ENCODE measurements around the gene HLA-DPB1. TPM values are rescaled to one million over a fixed set of nuclear protein-coding genes. Genes with fewer than 3 reads are reported as not detected.
A peak's percentile ranks its signal among the peaks of the same experiment; 100 is the strongest.

HLA-DPB1 gene
- polyA plus RNA-seq, 2 donors, result 8.7 to 39.1 TPM

DNA sequence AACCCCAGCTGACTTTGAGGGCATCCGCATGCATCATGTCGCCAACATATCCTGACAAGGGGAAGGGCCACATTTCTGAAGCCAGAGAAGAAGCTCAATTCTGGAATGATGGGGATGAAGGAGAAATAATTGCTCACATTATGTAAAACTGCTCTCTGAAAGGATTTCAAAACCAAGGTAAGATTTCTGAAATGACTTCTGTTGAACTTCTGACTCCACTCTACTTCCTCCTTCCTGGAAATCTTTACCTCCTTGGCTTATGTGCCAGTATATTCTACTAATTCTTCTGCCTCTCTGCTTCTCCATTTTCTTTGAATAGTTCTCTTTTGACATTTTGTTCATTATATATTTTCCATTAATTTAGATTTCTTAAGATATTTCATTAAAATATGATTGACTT lies 31.9 kb downstream of the HLA-DPB1 start:
- no peak overlapping the region for H3K4me3 ChIP-seq (ENCODE audit: low read depth in 1 of 2, low read length in 2 of 2)
- H3K27ac ChIP-seq (ENCODE audit: low read depth in 2 of 2, low read length in 1 of 2), result peak overlapping the region; percentile 38 to 82
- no peaks in the 10 kb centered on the region for H3K9me3 ChIP-seq (ENCODE audit: control insufficient read depth in 2 of 2, insufficient read depth in 1 of 2, low read depth in 1 of 2, low read length in 1 of 2)
- H3K27me3 ChIP-seq (ENCODE audit: control insufficient read depth in 1 of 2, insufficient read depth in 2 of 2, low read length in 2 of 2), result no peaks in the 10 kb centered on the region
- WGBS, 2 donors, result 60 to 93% methylated on average over 2 of the region's 2 CpGs
- H3K4me1 ChIP-seq (ENCODE audit: control insufficient read depth in 2 of 2, insufficient read depth in 2 of 2, low read length in 1 of 2), result peaks cover 0 to 5% of the 10 kb centered on the region in 2 donors
- H3K36me3 ChIP-seq (ENCODE audit: control insufficient read depth in 2 of 2, insufficient read depth in 2 of 2, low read length in 1 of 2), result no peaks in the 10 kb centered on the region

DNA sequence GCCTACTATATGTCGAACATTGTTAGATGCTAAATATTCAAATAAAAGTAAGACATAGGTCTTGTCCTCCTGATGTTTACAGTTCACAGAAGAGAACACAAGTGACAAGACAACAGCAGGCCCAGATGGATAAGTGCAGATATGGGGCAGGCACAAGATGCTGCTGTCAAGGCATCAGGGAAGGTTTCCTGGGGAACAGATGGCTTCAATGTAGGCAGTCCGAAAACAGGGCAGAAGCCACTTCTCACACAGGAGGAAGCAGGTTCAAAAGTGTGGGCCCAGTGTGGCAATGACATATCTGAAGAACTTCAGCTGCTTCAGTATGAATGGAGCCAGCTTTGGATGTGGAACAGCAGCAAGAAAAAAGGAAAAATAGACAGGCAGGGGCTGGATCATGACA lies 32.5 kb downstream of the HLA-DPB1 start:
- Histone ChIP-seq H3K9me3 (ENCODE audit: control insufficient read depth in 2 of 2, insufficient read depth in 1 of 2, low read depth in 1 of 2, low read length in 1 of 2) (no peaks in the 10 kb centered on the region), H3K4me3 (ENCODE audit: low read depth in 1 of 2, low read length in 2 of 2) (no peak overlapping the region), H3K27ac (ENCODE audit: low read depth in 2 of 2, low read length in 1 of 2) (no peak overlapping the region), H3K27me3 (ENCODE audit: control insufficient read depth in 1 of 2, insufficient read depth in 2 of 2, low read length in 2 of 2) (no peaks in the 10 kb centered on the region), H3K4me1 (ENCODE audit: control insufficient read depth in 2 of 2, insufficient read depth in 2 of 2, low read length in 1 of 2) (peaks cover 0 to 5% of the 10 kb centered on the region in 2 donors), H3K36me3 (ENCODE audit: control insufficient read depth in 2 of 2, insufficient read depth in 2 of 2, low read length in 1 of 2) (no peaks in the 10 kb centered on the region)
- WGBS, 2 donors, result 78% methylated on average over 2 of the region's 2 CpGs

DNA sequence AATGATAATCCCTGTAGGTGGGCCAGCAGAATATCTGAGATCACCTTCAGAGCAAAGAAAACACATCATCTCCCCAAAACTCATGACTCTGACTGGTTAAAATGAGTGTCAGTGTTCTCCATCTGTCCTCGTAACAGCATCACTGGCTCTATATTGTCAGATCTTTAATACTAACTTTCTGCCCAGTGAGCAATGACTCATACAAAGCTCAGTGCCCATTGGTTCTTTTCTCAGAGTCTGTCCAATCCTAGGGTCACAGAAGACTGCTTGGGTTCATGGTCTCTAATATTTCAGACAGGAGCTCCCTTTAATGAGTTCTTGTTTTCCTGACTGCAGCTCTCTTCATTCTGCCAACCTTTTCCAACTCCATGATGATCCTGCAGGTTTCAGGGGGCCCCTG lies 36.4 kb downstream of the HLA-DPB1 start:
- Histone ChIP-seq H3K4me3 (ENCODE audit: low read depth in 1 of 2, low read length in 2 of 2) (no peak overlapping the region), H3K27ac (ENCODE audit: low read depth in 2 of 2, low read length in 1 of 2) (no peak overlapping the region), H3K36me3 (ENCODE audit: control insufficient read depth in 2 of 2, insufficient read depth in 2 of 2, low read length in 1 of 2) (no peaks in the 10 kb centered on the region), H3K9me3 (ENCODE audit: control insufficient read depth in 2 of 2, insufficient read depth in 1 of 2, low read depth in 1 of 2, low read length in 1 of 2) (no peaks in the 10 kb centered on the region), H3K27me3 (ENCODE audit: control insufficient read depth in 1 of 2, insufficient read depth in 2 of 2, low read length in 2 of 2) (peaks cover 0 to 7% of the 10 kb centered on the region in 2 donors), H3K4me1 (ENCODE audit: control insufficient read depth in 2 of 2, insufficient read depth in 2 of 2, low read length in 1 of 2) (no peaks in the 10 kb centered on the region)
- WGBS, 2 donors, result 18 to 29% methylated on average over 1 of the region's 1 CpG

DNA sequence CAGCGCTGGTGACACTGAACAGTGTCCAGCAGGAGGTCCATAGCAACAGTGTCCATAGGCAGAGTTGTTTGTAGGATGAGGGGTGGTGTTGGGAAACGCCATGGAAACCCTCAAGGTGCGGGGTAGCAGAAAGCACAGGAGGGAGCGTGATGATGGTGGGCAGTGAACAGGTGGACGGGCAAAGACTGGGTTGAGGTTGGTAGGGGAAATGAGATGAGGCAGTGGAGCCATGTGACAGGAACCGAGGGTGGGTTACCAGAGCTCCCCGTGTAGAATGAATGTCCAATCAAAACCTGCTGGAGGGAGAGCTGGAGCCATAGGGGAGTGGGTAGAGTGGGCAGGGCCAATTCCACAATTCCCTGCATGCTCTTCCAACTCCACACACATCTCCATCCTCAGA lies 38.0 kb downstream of the HLA-DPB1 start:
- WGBS, 2 donors, result 59 to 69% methylated on average over 7 of the region's 7 CpGs

DNA sequence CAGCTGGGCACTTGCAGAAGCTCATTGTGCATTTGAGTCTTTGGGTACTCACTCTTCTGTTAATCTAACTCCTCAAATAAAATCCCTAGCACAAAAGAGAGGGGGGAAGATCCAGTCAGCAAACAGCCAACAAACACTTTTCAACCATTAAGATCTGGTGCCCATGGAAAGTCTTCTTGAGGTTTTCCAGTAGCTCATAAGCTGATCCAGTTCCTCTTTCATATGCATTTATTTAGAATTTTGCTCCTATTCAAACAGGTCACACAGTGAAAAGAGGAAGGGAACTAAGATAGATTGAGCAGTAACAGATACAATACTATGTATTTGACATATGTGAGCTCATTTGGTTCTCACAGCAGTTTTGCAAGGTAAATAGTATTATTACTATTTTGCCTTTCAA lies 38.6 kb downstream of the HLA-DPB1 start:
- H3K4me1 ChIP-seq (ENCODE audit: control insufficient read depth in 2 of 2, insufficient read depth in 2 of 2, low read length in 1 of 2), result no peaks in the 10 kb centered on the region
- H3K9me3 ChIP-seq (ENCODE audit: control insufficient read depth in 2 of 2, insufficient read depth in 1 of 2, low read depth in 1 of 2, low read length in 1 of 2), result no peaks in the 10 kb centered on the region
- no peak overlapping the region for H3K27ac ChIP-seq (ENCODE audit: low read depth in 2 of 2, low read length in 1 of 2)
- H3K4me3 ChIP-seq (ENCODE audit: low read depth in 1 of 2, low read length in 2 of 2), result no peak overlapping the region
- H3K36me3 ChIP-seq (ENCODE audit: control insufficient read depth in 2 of 2, insufficient read depth in 2 of 2, low read length in 1 of 2), result no peaks in the 10 kb centered on the region
- peaks cover 0 to 9% of the 10 kb centered on the region in 2 donors for H3K27me3 ChIP-seq (ENCODE audit: control insufficient read depth in 1 of 2, insufficient read depth in 2 of 2, low read length in 2 of 2)

More for the DNA sequence above, 38.0 kb downstream of the HLA-DPB1 start:
- Histone ChIP-seq H3K27me3 (ENCODE audit: control insufficient read depth in 1 of 2, insufficient read depth in 2 of 2, low read length in 2 of 2) (peaks cover 0 to 9% of the 10 kb centered on the region in 2 donors), H3K4me3 (ENCODE audit: low read depth in 1 of 2, low read length in 2 of 2) (no peak overlapping the region), H3K9me3 (ENCODE audit: control insufficient read depth in 2 of 2, insufficient read depth in 1 of 2, low read depth in 1 of 2, low read length in 1 of 2) (no peaks in the 10 kb centered on the region), H3K4me1 (ENCODE audit: control insufficient read depth in 2 of 2, insufficient read depth in 2 of 2, low read length in 1 of 2) (no peaks in the 10 kb centered on the region), H3K36me3 (ENCODE audit: control insufficient read depth in 2 of 2, insufficient read depth in 2 of 2, low read length in 1 of 2) (no peaks in the 10 kb centered on the region), H3K27ac (ENCODE audit: low read depth in 2 of 2, low read length in 1 of 2) (no peak overlapping the region)

DNA sequence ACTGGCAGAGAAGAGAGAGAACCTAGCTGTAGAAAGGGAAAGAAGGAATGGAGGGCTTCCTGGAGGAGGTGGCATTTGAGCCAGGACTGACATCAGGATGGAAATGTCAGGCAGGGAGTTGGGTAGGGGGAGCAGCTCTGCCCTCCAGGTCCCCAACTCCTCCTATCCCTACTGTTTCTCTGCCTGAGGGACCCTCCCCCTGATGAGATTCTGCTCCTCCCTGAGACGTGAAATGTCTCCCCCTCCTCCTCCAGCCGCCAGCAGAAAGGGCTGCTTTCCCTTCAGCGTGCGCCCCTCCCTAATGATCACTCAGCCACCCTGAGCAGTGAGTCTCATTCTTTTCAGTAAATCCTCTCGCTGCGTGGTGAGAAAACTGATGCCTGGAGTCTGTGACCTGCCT lies 40.6 kb downstream of the HLA-DPB1 start:
- Histone ChIP-seq H3K9me3 (ENCODE audit: control insufficient read depth in 2 of 2, insufficient read depth in 1 of 2, low read depth in 1 of 2, low read length in 1 of 2) (no peaks in the 10 kb centered on the region), H3K27me3 (ENCODE audit: control insufficient read depth in 1 of 2, insufficient read depth in 2 of 2, low read length in 2 of 2) (peaks cover 0 to 9% of the 10 kb centered on the region in 2 donors), H3K4me3 (ENCODE audit: low read depth in 1 of 2, low read length in 2 of 2) (no peak overlapping the region), H3K36me3 (ENCODE audit: control insufficient read depth in 2 of 2, insufficient read depth in 2 of 2, low read length in 1 of 2) (no peaks in the 10 kb centered on the region), H3K27ac (ENCODE audit: low read depth in 2 of 2, low read length in 1 of 2) (no peak overlapping the region), H3K4me1 (ENCODE audit: control insufficient read depth in 2 of 2, insufficient read depth in 2 of 2, low read length in 1 of 2) (no peaks in the 10 kb centered on the region)
- WGBS, 2 donors, result 7 to 17% methylated on average over 5 to 6 of the region's 6 CpGs

DNA sequence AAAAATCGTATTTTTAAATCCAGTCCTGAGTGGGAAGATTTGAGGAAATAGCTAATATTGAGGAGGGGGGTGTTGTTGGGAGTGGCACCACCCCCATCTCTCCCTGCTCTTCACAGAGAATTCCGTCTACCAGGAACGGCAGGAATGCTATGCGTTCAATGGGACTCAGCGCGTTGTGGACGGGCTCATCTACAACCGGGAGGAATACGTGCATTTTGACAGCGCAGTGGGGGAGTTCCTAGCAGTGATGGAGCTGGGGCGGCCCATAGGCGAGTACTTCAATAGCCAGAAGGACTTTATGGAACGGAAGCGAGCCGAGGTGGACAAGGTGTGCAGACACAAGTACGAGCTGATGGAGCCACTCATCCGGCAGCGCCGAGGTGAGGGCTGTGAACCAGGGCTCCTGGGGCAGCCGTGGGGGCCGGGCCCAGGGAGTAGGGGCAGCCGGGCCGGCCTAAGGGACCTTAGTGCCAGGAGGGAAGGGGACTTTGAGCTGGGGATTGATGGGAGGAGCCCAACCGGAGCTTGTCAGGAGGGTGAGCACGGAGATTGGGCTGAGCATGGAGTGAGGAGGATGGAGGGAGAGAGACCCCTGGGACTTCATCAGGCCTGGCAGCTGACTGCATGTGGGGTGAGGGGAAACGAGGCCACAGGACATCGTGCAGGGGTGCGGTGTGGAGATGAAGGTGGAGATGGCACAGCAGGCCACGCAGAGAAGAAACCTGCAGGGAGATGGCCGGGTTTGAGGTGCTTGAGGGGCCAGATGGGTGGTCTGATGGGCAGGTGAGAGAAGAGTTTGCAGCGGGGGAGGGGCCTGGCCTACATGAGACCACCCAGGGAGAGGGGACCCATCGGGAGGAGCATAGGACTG lies 41.3 kb downstream of the HLA-DPB1 start:
- 12% methylated on average over 32 of the region's 32 CpGs for WGBS, 2 donors

DNA sequence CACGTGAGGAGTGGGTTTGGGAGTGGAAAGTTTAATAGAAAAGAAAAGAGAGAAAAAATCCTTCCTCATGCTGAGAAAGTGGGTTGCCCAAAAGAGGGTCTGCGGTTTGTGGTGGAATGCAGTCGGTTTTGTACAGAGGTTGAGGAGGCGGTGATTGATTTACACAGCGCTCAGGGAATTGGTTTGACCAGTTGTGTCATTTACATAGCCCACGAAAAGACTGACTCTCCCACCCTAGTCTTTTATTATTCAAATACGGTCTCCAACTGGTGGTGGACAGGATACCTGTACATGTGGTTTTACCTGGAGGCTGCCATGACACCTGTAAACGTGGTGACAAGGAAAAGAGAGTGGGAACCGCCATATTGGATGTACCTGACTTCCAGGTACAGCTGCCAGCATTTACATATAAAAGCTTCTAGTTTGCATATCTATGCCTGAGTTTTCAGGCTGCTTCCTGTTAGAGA lies 42.1 kb downstream of the HLA-DPB1 start:
- no peaks in the 10 kb centered on the region for H3K9me3 ChIP-seq (ENCODE audit: control insufficient read depth in 2 of 2, insufficient read depth in 1 of 2, low read depth in 1 of 2, low read length in 1 of 2)
- H3K36me3 ChIP-seq (ENCODE audit: control insufficient read depth in 2 of 2, insufficient read depth in 2 of 2, low read length in 1 of 2), result no peaks in the 10 kb centered on the region
- no peak overlapping the region for H3K27ac ChIP-seq (ENCODE audit: low read depth in 2 of 2, low read length in 1 of 2)
- peaks cover 0 to 9% of the 10 kb centered on the region in 2 donors for H3K27me3 ChIP-seq (ENCODE audit: control insufficient read depth in 1 of 2, insufficient read depth in 2 of 2, low read length in 2 of 2)
- no peak overlapping the region for H3K4me3 ChIP-seq (ENCODE audit: low read depth in 1 of 2, low read length in 2 of 2)
- no peaks in the 10 kb centered on the region for H3K4me1 ChIP-seq (ENCODE audit: control insufficient read depth in 2 of 2, insufficient read depth in 2 of 2, low read length in 1 of 2)
- WGBS, 2 donors, result 19 to 24% methylated on average over 9 of the region's 9 CpGs

More for the DNA sequence above, 41.3 kb downstream of the HLA-DPB1 start:
- Histone ChIP-seq H3K27me3 (ENCODE audit: control insufficient read depth in 1 of 2, insufficient read depth in 2 of 2, low read length in 2 of 2) (peaks cover 0 to 9% of the 10 kb centered on the region in 2 donors), H3K36me3 (ENCODE audit: control insufficient read depth in 2 of 2, insufficient read depth in 2 of 2, low read length in 1 of 2) (no peaks in the 10 kb centered on the region), H3K4me3 (ENCODE audit: low read depth in 1 of 2, low read length in 2 of 2) (no peak overlapping the region), H3K4me1 (ENCODE audit: control insufficient read depth in 2 of 2, insufficient read depth in 2 of 2, low read length in 1 of 2) (no peaks in the 10 kb centered on the region), H3K27ac (ENCODE audit: low read depth in 2 of 2, low read length in 1 of 2) (no peak overlapping the region), H3K9me3 (ENCODE audit: control insufficient read depth in 2 of 2, insufficient read depth in 1 of 2, low read depth in 1 of 2, low read length in 1 of 2) (no peaks in the 10 kb centered on the region)

DNA sequence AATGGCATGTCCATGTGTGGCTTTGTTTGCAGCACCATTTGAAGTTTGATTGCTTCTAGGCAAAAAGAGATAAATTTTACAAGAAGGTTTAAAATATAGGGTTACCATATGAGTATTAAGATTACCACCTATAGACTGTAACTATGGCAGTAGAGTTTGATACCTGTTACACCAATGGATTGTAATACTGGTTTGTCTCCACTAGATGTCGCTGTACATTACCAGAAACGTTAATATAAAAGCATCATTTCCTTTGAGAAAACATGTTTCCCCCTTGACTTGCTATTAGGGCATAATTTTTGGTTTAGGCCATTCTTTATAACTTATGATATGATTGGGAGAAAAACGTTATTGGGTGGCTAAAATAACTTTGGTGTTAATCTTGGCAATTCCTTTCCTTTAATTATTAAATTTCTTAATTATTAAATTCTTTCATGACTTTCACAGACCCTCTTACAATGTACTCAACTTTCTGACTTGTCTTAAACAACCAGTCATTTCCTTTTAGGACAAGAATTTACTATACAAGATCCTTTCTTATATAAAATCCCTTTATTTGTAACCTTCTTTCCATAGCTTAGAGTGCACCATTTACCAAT lies 42.8 kb downstream of the HLA-DPB1 start:
- Histone ChIP-seq H3K9me3 (ENCODE audit: control insufficient read depth in 2 of 2, insufficient read depth in 1 of 2, low read depth in 1 of 2, low read length in 1 of 2) (no peaks in the 10 kb centered on the region), H3K27me3 (ENCODE audit: control insufficient read depth in 1 of 2, insufficient read depth in 2 of 2, low read length in 2 of 2) (peaks cover 0 to 9% of the 10 kb centered on the region in 2 donors), H3K4me3 (ENCODE audit: low read depth in 1 of 2, low read length in 2 of 2) (no peak overlapping the region), H3K4me1 (ENCODE audit: control insufficient read depth in 2 of 2, insufficient read depth in 2 of 2, low read length in 1 of 2) (no peaks in the 10 kb centered on the region), H3K36me3 (ENCODE audit: control insufficient read depth in 2 of 2, insufficient read depth in 2 of 2, low read length in 1 of 2) (no peaks in the 10 kb centered on the region), H3K27ac (ENCODE audit: low read depth in 2 of 2, low read length in 1 of 2) (no peak overlapping the region)
- 0 to 1% methylated on average over 3 of the region's 3 CpGs for WGBS, 2 donors

All from esophagus (tissue), 2 donors.